OCI-M2 (cell line): ENCODE results near the gene GCN1.

ENCODE experiments used
- DNase-seq: peaks from one replicate; lab custom pipeline; 2025; ENCODE audit not compliant: unreplicated experiment; lab: John Stamatoyannopoulos, UW

GCN1 gene

GRCh38 chr12:120150919-120151525 is 43.5 kb downstream of the GCN1 start:
- DNase-seq: no peak

- DNase-seq: no peak
Measured at GRCh38 chr12:120148011-120148410, 46.5 kb downstream of the GCN1 start.

GRCh38 chr12:120145164-120145563 is 49.4 kb downstream of the GCN1 start:
- DNase-seq: no peak

DNA sequence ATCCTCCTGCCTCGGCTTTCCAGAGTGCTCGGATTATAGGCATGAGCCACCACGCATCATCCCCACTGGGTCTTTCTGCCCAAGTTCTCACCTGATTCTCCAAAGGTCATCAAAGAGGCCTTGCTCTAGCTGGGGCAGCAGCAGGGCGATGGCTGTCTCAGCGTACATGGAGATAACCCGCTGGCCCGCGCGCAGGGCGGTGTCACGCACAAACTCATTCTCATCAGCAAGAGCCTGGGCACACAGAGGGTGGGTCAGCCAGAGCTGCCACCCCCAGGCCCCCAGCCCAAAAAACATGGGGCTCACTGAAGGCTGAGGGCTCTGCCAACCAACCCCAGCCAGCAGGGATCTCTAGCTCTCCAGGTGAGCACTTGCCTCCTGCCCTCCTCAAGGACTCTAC is 50.3 kb downstream of the GCN1 start:
- no peak for DNase-seq

- no peak for DNase-seq
Measured at GRCh38 chr12:120142231-120142877, 52.2 kb downstream of the GCN1 start.

DNA sequence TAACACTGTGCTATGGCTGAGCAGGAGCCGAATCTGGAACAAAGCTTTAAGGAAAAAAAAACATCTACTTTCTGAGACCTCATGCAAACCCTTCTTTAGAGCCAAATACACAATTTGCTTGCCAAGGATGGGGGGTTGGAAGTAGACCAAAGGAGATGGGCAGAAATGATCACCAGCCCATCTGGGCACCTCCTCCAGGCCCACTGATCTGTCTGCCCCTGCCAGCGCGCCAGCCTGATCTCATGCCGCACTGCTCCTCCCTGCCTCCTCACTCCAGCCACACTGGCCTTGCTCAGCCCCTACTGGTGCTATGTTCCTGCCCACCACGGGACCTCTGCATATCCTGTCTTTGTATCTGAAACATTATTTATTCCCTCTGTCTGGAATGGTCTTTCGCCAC is 53.2 kb downstream of the GCN1 start:
- no peak for DNase-seq

DNA sequence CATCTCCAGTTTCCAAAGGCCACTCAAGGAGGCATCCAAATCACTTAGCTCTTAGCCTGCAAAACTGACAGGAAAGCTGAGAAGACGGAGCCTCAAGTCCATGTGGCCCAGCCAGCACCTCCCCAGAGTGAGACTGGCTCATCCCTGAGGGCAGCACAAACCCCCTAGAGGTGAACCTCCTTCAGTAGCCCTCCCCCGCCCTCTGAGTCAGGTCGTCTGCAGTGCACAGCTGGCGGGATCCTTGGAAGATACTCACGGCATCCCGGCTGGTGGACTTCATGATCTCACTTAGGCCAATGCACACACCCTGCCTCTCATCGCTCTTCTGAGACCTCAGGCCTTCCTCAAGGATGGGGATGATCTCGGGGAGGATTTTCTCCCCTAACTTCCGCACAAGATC is 53.9 kb downstream of the GCN1 start:
- DNase-seq: no peak

DNA sequence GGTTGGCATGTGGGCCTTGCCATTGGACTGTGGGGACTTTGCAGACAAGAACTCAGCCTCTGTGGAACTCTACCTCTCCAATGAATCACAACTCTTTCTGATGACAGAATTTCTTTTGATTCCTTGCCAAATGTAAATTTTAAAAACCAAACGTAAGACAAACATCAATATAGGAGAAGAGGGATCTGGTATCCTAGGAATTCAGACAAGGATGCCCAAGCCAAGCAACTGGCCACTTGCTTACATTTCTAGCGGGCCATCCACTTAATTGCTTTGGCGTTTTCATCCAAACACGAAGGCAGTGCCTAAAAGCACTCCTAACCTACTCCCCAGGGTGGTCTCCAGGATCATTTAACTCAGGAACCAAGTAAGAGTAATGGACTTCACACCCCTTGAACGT is 54.6 kb downstream of the GCN1 start:
- DNase-seq: no peak

DNA sequence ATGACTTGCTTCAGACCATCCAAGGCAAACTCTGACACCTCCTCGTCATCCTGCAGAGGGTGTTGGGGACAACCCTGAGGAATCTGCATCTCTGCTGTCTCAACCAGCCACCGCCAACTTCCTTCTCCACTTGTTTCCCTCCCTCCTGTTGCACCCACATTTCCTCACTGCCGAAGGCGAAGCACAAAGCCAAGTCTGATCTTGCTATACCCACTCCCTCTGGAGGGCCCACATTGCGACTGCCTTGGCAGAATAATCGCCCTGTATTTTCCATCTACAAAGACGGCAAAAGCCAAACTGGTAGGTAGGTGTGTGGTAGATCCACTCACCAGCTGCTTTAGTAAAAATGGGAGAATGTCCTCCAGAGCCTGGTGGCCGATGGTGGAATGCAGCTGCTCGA is 56.1 kb downstream of the GCN1 start:
- no peak for DNase-seq

- DNase-seq: no peak
Measured at GRCh38 chr12:120137833-120138232, 56.7 kb downstream of the GCN1 start.

GRCh38 chr12:120136093-120136770 is 58.3 kb downstream of the GCN1 start:
- DNase-seq: no peak

GRCh38 chr12:120134307-120134980 is 60.1 kb downstream of the GCN1 start:
- DNase-seq: no peak

DNA sequence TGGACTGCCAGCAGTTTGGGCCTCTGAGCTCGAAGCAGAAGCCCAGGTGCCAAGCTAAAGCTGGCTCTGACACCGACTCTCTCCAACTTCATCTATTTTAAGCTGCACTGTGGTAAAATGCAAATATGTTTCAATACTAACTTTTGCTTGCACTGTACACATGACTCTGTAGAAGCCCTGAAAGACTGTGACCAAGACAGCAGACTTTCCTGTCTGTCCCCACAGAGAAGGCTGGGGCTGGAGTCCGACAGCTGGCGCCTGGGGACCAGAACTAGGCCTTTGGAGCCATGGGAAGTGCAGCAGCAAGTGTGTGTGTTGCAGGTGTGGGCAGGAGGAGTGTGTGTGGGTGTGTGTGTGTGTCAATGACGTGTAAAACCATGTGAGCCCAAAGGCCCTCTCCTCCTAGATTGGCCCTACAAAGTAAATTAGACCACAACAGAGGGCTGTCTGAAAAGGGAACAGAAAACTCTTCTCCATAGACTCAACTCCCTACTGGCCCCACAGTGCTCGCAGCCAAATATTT is 61.6 kb downstream of the GCN1 start:
- no peak for DNase-seq

- no peak for DNase-seq
Measured at GRCh38 chr12:120132054-120132836, 62.3 kb downstream of the GCN1 start.

GRCh38 chr12:120131116-120131515 is 63.4 kb downstream of the GCN1 start:
- DNase-seq: no peak

GRCh38 chr12:120130011-120130410 is 64.5 kb downstream of the GCN1 start:
- no peak for DNase-seq

DNA sequence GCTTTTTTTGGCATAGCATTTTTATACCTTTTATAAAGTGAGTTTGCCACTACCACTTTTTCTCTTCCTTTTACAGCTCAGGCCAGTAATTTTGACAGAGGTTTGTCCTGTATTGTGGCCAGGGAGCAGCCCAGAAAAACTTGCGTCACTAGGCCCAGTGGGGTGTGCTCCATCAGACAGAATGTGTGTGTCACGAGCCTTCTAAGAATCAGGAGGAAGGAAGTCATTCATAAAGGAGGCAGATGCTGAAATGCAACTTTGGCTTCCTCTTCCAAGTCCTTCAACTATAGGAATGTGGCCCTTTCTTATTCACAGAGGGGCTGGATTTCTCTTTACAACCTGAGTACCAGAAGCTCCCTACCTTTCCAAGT is 67.9 kb downstream of the GCN1 start:
- no peak for DNase-seq

DNA sequence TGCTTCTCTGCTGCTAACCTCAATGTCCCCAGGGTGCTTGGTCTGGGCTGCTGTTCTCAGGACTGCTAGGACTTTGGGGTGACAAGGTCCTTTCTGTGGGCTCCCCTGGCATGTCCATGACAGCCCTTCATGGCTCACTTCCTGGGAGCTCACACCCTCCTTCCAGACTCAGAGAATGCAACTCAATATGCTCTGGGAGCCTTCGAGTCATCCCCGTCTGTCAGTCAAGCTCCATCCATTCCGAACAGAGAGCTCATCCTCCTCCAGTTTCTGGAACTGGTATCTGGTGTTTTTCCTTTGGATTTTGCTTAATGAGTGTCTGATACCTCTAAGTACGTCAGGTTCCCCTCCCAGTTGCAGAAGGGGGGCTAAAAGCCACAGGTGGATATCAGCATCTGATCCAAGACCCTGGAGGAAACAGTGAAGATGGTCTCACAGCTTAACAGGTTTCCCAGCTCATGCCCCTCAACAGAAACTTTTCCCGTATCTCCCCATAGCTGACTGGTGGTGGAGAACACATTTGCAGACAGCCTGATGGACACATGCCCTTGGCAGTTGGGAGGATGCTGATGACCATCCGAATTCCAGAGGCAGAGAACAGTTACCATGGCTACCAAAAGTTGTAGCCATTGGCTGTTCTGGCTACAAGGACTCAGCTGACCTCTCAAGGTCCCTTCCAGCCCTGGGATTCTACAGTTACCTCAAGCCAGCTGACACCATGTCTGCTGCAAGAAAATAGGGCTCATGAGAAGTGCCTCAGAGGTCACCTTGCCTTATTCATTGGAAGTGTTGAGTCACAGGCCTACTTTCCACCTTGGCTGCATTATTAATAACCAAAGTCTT is 68.5 kb downstream of the GCN1 start:
- no peak for DNase-seq

DNA sequence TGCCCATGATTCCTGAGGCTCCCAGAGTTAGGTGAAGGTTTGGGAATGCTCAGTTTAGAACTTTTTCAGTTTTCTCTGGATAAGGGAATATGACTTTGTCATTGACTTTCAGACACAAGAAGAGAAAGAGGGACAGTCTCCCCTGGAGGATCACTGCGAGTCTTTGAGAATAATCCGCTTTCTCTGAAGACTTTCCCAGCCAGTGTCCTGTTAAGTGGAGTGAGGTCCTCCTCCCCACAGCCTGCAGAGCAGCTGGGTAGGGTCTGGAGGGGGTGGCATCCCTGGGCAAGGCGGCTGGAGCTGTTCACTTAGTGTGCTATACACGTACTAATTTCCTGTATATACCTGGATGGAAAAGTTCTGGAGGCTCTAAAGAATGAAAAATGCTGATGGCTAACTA is 69.5 kb downstream of the GCN1 start:
- DNase-seq: no peak

- no peak for DNase-seq
Measured at GRCh38 chr12:120121766-120122293, 72.7 kb downstream of the GCN1 start.
